Esophagus muscularis mucosa (tissue), 4 donors: ENCODE measurements around the gene TNK1. TPM values are rescaled to one million over a fixed set of nuclear protein-coding genes. Genes with fewer than 3 reads are reported as not detected.
A peak's percentile ranks its signal among the peaks of the same experiment; 100 is the strongest.

Source experiments
- DNase-seq: peaks from one replicate; pipeline ENCODE4 v3.0.0-alpha.2; 2017; ENCODE audit errors: extremely low spot score
- H3K27ac ChIP-seq, 4 donors: fragments of 200-600 bp; sonication (generic); replicated peaks in 1 of 4; 1 replicate in 3 of 4; 2 replicates in 1 of 4; pipeline ENCODE4 v1.5.1; 2016 to 2019; ENCODE audit warnings: mild to moderate bottlenecking in 1 of 4
- H3K27me3 ChIP-seq, 4 donors: fragments of 200-600 bp; sonication (generic); one replicate each; pipeline versions ENCODE4 v1.5.1 to v1.6.0; 2016 to 2019
- H3K36me3 ChIP-seq, 4 donors: fragments of 200-600 bp; sonication (generic); one replicate each; pipeline ENCODE4 v1.5.1; 2016 to 2019
- H3K4me1 ChIP-seq, 4 donors: fragments of 200-600 bp; sonication (generic); one replicate each; pipeline ENCODE4 v1.5.1; 2016 to 2019
- H3K4me3 ChIP-seq, 4 donors: fragments of 200-600 bp; sonication (generic); 1 replicate in 2 of 4; 2 replicates in 2 of 4; pipeline ENCODE4 v1.5.1; 2016 to 2019; ENCODE audit warnings: mild to moderate bottlenecking in 4 of 4, moderate library complexity in 1 of 4
- H3K9me3 ChIP-seq, 4 donors: fragments of 200-600 bp; sonication (generic); 1 replicate in 3 of 4; 2 replicates in 1 of 4; pipeline ENCODE4 v1.5.1; 2016 to 2019
- CTCF ChIP-seq, 3 experiments: fragments of 200-600 bp in 2 of 3; fragments of 450-650 bp in 1 of 3; sonication (generic) in 2 of 3; IDR thresholded peaks; one replicate each; pipeline ENCODE4 v1.5.1; 2017 to 2019; ENCODE audit warnings: antibody characterized with exemption in 3 of 3, mild to moderate bottlenecking in 2 of 3, moderate library complexity in 1 of 3
- EP300 ChIP-seq: sonication (generic); formaldehyde crosslinking; IDR thresholded peaks from one replicate; pipeline ENCODE4 v1.6.1; 2017; ENCODE audit warnings: antibody characterized with exemption
- POLR2A ChIP-seq: fragments of 450-650 bp; IDR thresholded peaks from one replicate; pipeline ENCODE4 v1.6.1; 2017; ENCODE audit warnings: antibody characterized with exemption, moderate library complexity, mild to moderate bottlenecking, low read depth
- POLR2AphosphoS5 ChIP-seq, 2 donors: sonication (generic); formaldehyde crosslinking; IDR thresholded peaks; one replicate each; pipeline ENCODE4 v1.6.1; 2017; ENCODE audit warnings: antibody characterized with exemption in 2 of 2
- WGBS: methylation state at CpG from one replicate; pipeline ENCODE4 v1.1.5; 2018; 5-methylcytosine and 5-hydroxymethylcytosine counted together
- intact Hi-C: fragments of 100-400 bp; cut with DNase I; formaldehyde crosslinking; loops from one replicate; pipeline ENCODE4 v1.15.1; 2023
- total RNA-seq, 4 donors: library from RNA; depleted of rRNA; stranded (reverse); fragments of >200 nt; gene quantifications; one replicate each; pipeline versions ENCODE4 v1.1.0 to v1.2.1, GENCODE V29; 2016

The TNK1 gene
- total RNA-seq, 4 donors from 2014 or later: 2.9 to 7.5 (median 5.6) TPM

GRCh38 chr17:7346761-7347614 lies 33.9 kb upstream of the TNK1 start:
- TF ChIP-seq EP300 (no peak), POLR2A (no peak), POLR2AphosphoS5 (IDR thresholded peaks at IDR 0.05) (no peak), CTCF (IDR thresholded peaks at IDR 0.05) (no peak)

GRCh38 chr17:7347630-7348477 lies 33.0 kb upstream of the TNK1 start:
- DNase-seq: no peak
- no peak for TF ChIP-seq CTCF (IDR thresholded peaks at IDR 0.05)
- TF ChIP-seq POLR2AphosphoS5 (IDR thresholded peaks at IDR 0.05): no peak
- TF ChIP-seq EP300: no peak
- TF ChIP-seq POLR2A: no peak
- Histone ChIP-seq H3K36me3 (no peaks in the 10 kb centered on the region), H3K4me1 (peaks cover 15 to 44% (median 35%) of the 10 kb centered on the region in 4 donors), H3K4me3 (no peak overlapping the region), H3K27me3 (peaks cover 0 to 8% (median 0%) of the 10 kb centered on the region in 4 donors), H3K27ac (peak overlapping the region in 1 of 4 donors; percentile 18), H3K9me3 (no peaks in the 10 kb centered on the region)
- 63% methylated on average over 16 of the region's 19 CpGs for WGBS
- intact Hi-C loops: no loop called here

More at GRCh38 chr17:7346761-7347614, 33.9 kb upstream of the TNK1 start:
- 80% methylated on average over 13 of the region's 18 CpGs for WGBS
- peaks cover 9 to 36% (median 28%) of the 10 kb centered on the region in 4 donors for H3K4me1 ChIP-seq
- intact Hi-C loops: no loop called here
- H3K27me3 ChIP-seq: peaks cover 0 to 15% (median 0%) of the 10 kb centered on the region in 4 donors
- no peak for DNase-seq
- H3K9me3 ChIP-seq: no peaks in the 10 kb centered on the region
- H3K36me3 ChIP-seq: no peaks in the 10 kb centered on the region
- no peak overlapping the region for H3K4me3 ChIP-seq
- no peak overlapping the region for H3K27ac ChIP-seq

DNA sequence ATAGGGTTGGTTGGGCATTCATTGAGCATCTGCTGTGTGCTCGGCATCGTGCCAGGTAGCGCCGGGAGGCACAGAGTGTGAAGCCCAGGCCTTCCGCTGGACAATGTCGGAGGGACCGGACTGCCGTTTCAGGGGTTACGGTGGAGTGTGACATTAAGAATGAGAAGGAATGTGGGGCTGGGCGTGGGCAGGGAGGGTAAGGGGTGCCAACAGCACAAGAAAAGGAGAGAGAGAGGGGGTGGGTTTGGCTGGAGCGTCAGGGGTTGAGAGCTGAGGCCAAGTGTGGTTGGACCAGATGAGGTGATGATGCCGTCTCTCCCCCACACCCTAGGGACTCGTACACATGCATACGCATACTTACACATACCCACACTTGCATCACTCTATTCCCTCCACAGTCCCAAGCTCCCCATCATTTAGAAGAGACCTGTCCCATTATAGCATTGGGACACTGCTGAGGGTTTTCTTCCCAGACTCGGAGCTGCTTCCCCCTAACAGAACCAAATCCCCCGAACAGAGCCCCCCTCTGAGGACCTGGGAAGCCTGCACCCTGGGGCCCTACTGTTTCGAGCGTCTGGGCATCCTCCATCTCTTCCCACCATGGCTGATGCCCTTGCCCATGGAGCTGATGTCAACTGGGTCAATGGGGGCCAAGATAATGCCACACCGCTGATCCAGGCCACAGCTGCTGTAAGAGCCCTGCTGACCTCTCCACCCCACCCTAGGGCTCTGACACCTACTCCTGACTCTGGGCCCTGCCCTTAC lies 32.2 kb upstream of the TNK1 start:
- no peak overlapping the region for H3K4me3 ChIP-seq
- H3K27ac ChIP-seq: peak overlapping the region in 3 of 4 donors; percentile 98 to 99 (median 99)
- WGBS: 71% methylated on average over 19 of the region's 19 CpGs
- H3K36me3 ChIP-seq: no peaks in the 10 kb centered on the region
- H3K27me3 ChIP-seq: peaks cover 0 to under 1% (median 0%) of the 10 kb centered on the region in 4 donors
- H3K4me1 ChIP-seq: peaks cover 23 to 52% (median 43%) of the 10 kb centered on the region in 4 donors
- TF ChIP-seq EP300: no peak
- TF ChIP-seq CTCF (IDR thresholded peaks at IDR 0.05): no peak
- no peak for TF ChIP-seq POLR2A
- no peak for TF ChIP-seq POLR2AphosphoS5 (IDR thresholded peaks at IDR 0.05)
- intact Hi-C loops: no loop called here
- no peak for DNase-seq
- no peaks in the 10 kb centered on the region for H3K9me3 ChIP-seq

DNA sequence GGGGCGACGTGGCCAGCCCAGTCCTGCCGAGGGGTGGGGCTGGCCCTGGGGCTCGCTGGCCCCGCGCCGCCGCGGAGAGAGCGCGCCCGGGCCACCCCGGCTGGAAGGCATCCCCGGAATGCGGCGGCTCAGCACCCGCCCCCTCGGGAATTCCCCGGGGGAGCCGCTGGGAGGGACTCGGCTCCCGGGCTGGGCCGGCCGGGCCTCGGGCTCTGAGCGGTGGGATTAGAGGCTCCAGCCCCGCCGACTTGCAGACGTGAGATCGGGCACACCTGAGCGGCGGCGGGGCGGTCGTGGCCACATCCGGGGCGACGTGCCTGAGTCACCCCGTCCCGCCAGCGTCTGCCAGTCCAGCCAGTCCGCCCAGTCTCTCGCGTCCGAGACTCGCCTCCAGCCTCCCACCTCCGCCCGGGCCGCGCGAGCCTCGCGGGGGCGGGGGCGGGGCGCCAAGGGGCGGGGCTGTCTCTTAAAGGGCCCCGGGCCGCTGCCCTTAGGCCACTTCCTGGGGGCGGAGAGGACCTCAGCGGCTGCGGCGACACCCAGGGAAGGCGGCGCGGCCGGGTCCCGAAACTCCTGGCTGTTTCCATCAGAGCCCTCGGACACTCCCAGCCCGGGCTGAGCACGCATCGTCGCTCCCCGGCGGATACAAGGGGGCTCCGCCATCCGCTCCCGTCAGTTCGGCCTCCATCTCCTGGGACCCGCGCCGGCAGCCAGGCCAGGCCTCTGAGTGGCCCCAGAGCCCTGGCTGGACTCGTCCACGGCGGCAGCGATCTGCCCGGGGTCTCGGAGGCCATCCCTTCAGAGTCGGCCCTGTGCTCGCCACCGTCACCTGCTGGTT lies 29.0 kb upstream of the TNK1 start, which contains the start of gene KCTD11:
Gene KCTD11, plus strand, starts transcription at position 498 of the 838 bp plus-strand sequence.
- peak within 1 kb of the TSS; percentile 86 to 98 (median 90) for H3K4me3 ChIP-seq
- H3K9me3 ChIP-seq: no peaks in the 10 kb centered on the region
- peaks cover 24 to 77% (median 71%) of the 10 kb centered on the region in 4 donors for H3K4me1 ChIP-seq
- peak within 1 kb of the TSS; percentile 98 to 100 (median 99) for H3K27ac ChIP-seq
- TF ChIP-seq POLR2A (peak; percentile 22), EP300 (no peak), POLR2AphosphoS5 (IDR thresholded peaks at IDR 0.05) (peak; percentile 73), CTCF (IDR thresholded peaks at IDR 0.05) (peak; percentile 47 to 74 (median 61))
- peak; percentile 96 for DNase-seq
- H3K27me3 ChIP-seq: no peaks in the 10 kb centered on the region
- WGBS: 0% methylated on average over 1 of the region's 91 CpGs
- intact Hi-C loops: loop anchor here (5.0 kb wide), 1 partner anchor 50 kb away; the partner anchor contains the start of gene TMEM256
- no peaks in the 10 kb centered on the region for H3K36me3 ChIP-seq
